ENCODE results near the gene ARHGEF1.

DNA sequence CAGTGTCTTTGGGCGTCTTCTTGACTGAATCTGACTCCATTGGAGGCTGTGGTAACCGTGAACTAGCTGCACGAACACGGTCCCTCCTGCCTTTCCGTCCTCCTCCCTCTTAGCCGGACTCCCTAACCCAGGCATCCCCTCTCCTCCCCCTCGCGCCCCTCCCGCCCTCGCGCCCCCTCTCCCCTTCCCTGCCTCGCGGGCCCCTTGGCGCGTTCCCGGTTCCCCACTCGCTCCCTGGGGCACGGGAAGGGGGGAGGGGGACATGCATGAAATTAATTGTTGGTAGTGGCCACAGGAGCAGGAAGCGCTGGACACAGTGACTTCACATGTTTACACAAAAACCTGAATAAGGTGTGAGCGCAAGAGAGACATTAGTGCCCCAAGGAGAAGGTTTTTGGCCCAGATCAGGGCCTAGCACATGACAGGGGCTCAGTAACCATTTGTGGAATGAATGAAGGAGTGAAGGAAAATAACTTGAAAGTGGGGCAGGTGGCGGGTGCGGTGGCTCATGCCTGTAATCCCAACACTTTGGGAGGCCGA, 37.9 kb upstream of the ARHGEF1 start:
- no peak for TF ChIP-seq CTCF (conservative IDR thresholded peaks at IDR 0.05; ENCODE audit: low read length)
- TF ChIP-seq EZH2phosphoT487 (IDR thresholded peaks at IDR 0.05; ENCODE audit: borderline replicate concordance): no peak
